T-helper 2 cell treated with Interferon-gamma antibody and Interleukin-4, amounts not matched to agents 100 ng/mL and 5 ng/mL, for 36 hours (primary cell): Measurements from ENCODE around the gene ELAC1. TPM values are rescaled to one million over a fixed set of nuclear protein-coding genes. Genes with fewer than 3 reads are reported as not detected.

Experiments used
- intact Hi-C: fragments of 100-400 bp; cut with micrococcal nuclease; formaldehyde crosslinking; loops from one replicate; pipeline ENCODE4 v1.15.1; 2023
- total RNA-seq: library from RNA; stranded (reverse); gene quantifications from 2 replicates; pipeline ENCODE4 v1.2.3, GENCODE V29; 2022

Gene ELAC1
- total RNA-seq, 1 donor from 2014 or later, result 7.9 TPM

GRCh38 chr18:51017140-51017879, 49.5 kb downstream of the ELAC1 start:
- intact Hi-C loops, result no loop called here

GRCh38 chr18:51020536-51020935, 52.7 kb downstream of the ELAC1 start:
- intact Hi-C loops, result no loop called here

GRCh38 chr18:51021226-51021965, 53.6 kb downstream of the ELAC1 start:
- intact Hi-C loops, result no loop called here

GRCh38 chr18:51025512-51025911, 57.7 kb downstream of the ELAC1 start:
- intact Hi-C loops, result no loop called here

- intact Hi-C loops, result no loop called here
These were observed 60.5 kb downstream of the ELAC1 start for GRCh38 chr18:51028201-51028805.

GRCh38 chr18:51029378-51029693, 61.5 kb downstream of the ELAC1 start:
- intact Hi-C loops, result no loop called here

- intact Hi-C loops, result loop anchor here (1.0 to 2.0 kb wide), 4 partner anchors 62 to 167 kb away; partner anchors contain the start of genes ELAC1 and MEX3C
These were observed 62.1 kb downstream of the ELAC1 start, which contains the start of gene SMAD4 for GRCh38 chr18:51029694-51030536. TSS of gene SMAD4 (plus strand) at chr18:51030213. CDS start at chr18:51047047, 16,834 bp downstream.

- intact Hi-C loops, result loop anchor here (1.0 to 2.0 kb wide), 5 partner anchors 21 to 167 kb away; partner anchors contain the start of genes ELAC1 and MEX3C
These were observed 62.9 kb downstream of the ELAC1 start for GRCh38 chr18:51030537-51031258.

GRCh38 chr18:51032193-51032592, 64.4 kb downstream of the ELAC1 start:
- intact Hi-C loops, result no loop called here

- intact Hi-C loops, result no loop called here
These were observed 69.4 kb downstream of the ELAC1 start for GRCh38 chr18:51037230-51037629.

Other genes with a start within 250 kb of the ELAC1 start
- gene MRO, start 148.0 kb upstream of the ELAC1 start, total RNA-seq, result not detected in 2 replicates
- 90.6 and 94.4 TPM in 2 replicates for gene ME2, start 88.9 kb upstream of the ELAC1 start, total RNA-seq
- 86.3 and 89.1 TPM in 2 replicates for gene SMAD4, start 62.2 kb downstream of the ELAC1 start, total RNA-seq
- 41.3 and 45.7 TPM in 2 replicates for gene MEX3C, start 229.6 kb downstream of the ELAC1 start, total RNA-seq